Ovary (tissue), 3 donors: ENCODE measurements around the gene LRRC18.

Experiments used
- EP300 ChIP-seq: sonication (generic); formaldehyde crosslinking; IDR thresholded peaks from one replicate; pipeline ENCODE4 v1.6.1; 2017; ENCODE audit warnings: antibody characterized with exemption
- POLR2A ChIP-seq: fragments of 450-650 bp; IDR thresholded peaks from one replicate; pipeline ENCODE4 v1.6.1; 2017; ENCODE audit warnings: antibody characterized with exemption, mild to moderate bottlenecking, moderate library complexity
- TF ChIP-seq, protein P1 (sequence below), 3 donors: fragments of 450-650 bp in 2 of 3; fragments of 200-600 bp in 1 of 3; IDR thresholded peaks; one replicate each; pipeline versions ENCODE4 v1.5.1 to v1.8.0; 2016 to 2022; ENCODE audit warnings: antibody characterized with exemption in 3 of 3, mild to moderate bottlenecking in 1 of 3
- donor health status: DM: no; HTN: no; CAD: no.

DNA sequence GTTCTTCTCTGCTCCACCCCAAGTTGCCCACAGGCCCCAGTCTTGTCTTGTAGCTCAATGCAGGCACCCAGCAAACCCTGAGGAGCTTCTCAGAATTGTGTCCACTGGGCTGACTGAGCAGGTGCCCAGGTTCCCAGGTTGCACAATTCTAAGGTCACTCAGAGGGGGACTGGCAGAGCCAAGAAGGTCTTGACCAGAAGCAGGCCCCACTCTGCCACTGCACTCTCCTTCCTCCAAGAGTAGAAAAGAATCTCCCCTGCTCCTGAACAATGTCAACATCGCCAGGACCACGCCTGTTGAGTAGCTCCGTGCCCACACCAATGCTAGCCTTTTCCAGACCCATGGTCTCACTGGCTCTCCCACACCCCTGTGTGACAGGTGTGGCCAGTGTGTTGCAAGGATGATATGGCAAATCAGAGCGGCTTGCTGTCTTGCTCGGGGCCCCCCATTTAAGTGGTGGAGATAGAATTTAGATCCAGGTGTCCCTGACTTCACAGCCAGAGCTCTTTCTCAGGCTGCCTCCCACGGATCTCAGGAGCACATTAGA is 577 bp downstream of the LRRC18 start:
- TF ChIP-seq POLR2A (no peak), EP300 (no peak)
- TF ChIP-seq, protein P1, sequence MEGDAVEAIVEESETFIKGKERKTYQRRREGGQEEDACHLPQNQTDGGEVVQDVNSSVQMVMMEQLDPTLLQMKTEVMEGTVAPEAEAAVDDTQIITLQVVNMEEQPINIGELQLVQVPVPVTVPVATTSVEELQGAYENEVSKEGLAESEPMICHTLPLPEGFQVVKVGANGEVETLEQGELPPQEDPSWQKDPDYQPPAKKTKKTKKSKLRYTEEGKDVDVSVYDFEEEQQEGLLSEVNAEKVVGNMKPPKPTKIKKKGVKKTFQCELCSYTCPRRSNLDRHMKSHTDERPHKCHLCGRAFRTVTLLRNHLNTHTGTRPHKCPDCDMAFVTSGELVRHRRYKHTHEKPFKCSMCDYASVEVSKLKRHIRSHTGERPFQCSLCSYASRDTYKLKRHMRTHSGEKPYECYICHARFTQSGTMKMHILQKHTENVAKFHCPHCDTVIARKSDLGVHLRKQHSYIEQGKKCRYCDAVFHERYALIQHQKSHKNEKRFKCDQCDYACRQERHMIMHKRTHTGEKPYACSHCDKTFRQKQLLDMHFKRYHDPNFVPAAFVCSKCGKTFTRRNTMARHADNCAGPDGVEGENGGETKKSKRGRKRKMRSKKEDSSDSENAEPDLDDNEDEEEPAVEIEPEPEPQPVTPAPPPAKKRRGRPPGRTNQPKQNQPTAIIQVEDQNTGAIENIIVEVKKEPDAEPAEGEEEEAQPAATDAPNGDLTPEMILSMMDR (IDR thresholded peaks at IDR 0.05) = no peak
